ENCODE results near the gene ZFP30. TPM values are rescaled to one million over a fixed set of nuclear protein-coding genes. Genes with fewer than 3 reads are reported as not detected.
A peak's percentile ranks its signal among the peaks of the same experiment; 100 is the strongest.
"Not testable (repeated sequence)": the region's sequence is repeated elsewhere in the genome, so short reads cannot be mapped to it uniquely, and the experiment has no call there.

The ZFP30 gene
- total RNA-seq, 1 donor from 2014 or later: 15.0 TPM

DNA sequence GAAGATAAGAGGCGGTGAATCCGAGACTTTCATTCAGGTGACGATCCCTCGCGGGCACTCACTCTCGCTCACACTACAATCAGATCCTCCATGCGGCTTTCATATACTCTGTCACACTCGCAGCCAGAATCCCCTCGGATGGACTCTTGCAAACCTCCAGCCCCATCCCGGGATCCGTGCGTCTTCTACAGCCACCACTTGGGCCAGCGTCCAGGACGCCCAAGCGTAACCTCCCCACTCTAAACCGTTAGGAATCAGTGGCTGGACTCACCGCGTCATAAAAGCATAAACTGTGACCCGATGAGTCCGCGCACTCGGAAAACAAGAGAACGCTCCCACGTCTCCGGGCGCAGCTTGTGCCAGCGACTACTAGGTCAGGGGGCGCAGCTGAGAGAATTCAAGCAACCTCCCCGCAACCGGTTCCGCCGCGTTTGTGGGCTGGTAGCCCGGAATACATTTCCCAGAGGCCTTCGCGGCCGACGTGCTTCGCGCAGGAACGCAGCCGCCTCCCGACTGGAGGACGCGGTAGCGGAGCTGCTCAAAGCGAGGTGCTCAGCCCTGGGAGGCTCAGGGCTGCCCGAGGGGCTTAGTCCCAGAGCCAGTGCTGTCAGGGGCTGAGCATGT is 36.7 kb upstream of the ZFP30 start:
- Histone ChIP-seq H3K27me3 (ENCODE audit: control insufficient read depth, insufficient read depth, low read length) (no peaks in the 10 kb centered on the region), H3K36me3 (ENCODE audit: control insufficient read depth, insufficient read depth, low read length) (peaks cover 2% of the 10 kb centered on the region), H3K4me3 (ENCODE audit: low read depth, low read length) (peak overlapping the region; percentile 47)
- DNase-seq (ENCODE audit: low read depth) (peak; percentile 48), FAIRE-seq (no peak)
- TF ChIP-seq, protein P1, sequence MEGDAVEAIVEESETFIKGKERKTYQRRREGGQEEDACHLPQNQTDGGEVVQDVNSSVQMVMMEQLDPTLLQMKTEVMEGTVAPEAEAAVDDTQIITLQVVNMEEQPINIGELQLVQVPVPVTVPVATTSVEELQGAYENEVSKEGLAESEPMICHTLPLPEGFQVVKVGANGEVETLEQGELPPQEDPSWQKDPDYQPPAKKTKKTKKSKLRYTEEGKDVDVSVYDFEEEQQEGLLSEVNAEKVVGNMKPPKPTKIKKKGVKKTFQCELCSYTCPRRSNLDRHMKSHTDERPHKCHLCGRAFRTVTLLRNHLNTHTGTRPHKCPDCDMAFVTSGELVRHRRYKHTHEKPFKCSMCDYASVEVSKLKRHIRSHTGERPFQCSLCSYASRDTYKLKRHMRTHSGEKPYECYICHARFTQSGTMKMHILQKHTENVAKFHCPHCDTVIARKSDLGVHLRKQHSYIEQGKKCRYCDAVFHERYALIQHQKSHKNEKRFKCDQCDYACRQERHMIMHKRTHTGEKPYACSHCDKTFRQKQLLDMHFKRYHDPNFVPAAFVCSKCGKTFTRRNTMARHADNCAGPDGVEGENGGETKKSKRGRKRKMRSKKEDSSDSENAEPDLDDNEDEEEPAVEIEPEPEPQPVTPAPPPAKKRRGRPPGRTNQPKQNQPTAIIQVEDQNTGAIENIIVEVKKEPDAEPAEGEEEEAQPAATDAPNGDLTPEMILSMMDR (IDR thresholded peaks at IDR 0.05; ENCODE audit: insufficient read depth, low read length, severe bottlenecking): no peak

DNA sequence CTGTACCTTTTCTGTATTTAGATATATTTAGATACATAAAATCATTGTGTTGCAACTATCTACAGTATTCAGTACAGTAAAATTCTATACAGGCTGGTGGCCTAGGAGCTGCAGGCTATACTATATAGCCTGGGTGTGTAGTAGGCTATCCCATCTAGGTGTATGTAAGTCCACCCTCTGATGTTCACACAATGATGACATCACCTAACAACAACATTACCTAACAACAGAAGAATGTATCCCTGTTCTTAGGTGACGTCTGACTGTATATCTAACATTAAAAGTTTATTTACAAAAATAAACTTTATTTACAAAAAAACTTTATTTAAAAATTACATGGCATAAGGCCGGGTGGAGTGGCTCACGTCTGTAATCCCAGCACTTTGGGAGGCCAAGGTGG is 28.3 kb upstream of the ZFP30 start:
- FAIRE-seq: no peak
- no peaks in the 10 kb centered on the region for H3K27me3 ChIP-seq (ENCODE audit: control insufficient read depth, insufficient read depth, low read length)
- no peak overlapping the region for H3K4me3 ChIP-seq (ENCODE audit: low read depth, low read length)
- no peak for DNase-seq (ENCODE audit: low read depth)
- no peaks in the 10 kb centered on the region for H3K36me3 ChIP-seq (ENCODE audit: control insufficient read depth, insufficient read depth, low read length)
- TF ChIP-seq, protein P1 (IDR thresholded peaks at IDR 0.05; ENCODE audit: insufficient read depth, low read length, severe bottlenecking): no peak

DNA sequence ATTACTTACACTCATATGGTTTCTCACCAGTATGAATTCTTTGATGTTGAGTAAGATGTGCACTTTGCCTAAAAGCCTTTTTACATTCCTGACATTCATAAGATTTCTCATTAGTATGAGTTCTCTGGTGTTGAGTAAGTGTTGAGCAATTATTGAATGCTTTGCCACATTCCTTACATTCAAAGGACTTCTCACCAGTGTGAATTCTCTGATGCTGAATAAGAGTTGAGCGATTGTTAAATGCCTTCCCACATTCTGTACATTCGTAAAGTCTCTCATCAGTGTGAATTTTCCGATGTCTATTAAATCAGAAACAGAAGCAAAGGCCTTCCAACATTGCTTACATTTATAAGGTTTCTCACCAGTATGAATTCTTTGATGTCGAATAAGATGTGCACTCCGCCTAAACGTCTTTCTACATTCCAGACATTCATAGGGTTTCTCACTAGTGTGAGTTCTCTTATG is 14.2 kb upstream of the ZFP30 start:
- DNase-seq (ENCODE audit: low read depth) (no peak), FAIRE-seq (no peak)
- no peak overlapping the region for H3K4me3 ChIP-seq (ENCODE audit: low read depth, low read length)
- H3K27me3 ChIP-seq (ENCODE audit: control insufficient read depth, insufficient read depth, low read length): no peaks in the 10 kb centered on the region
- TF ChIP-seq, protein P1 (IDR thresholded peaks at IDR 0.05; ENCODE audit: insufficient read depth, low read length, severe bottlenecking): no peak
- no peaks in the 10 kb centered on the region for H3K36me3 ChIP-seq (ENCODE audit: control insufficient read depth, insufficient read depth, low read length)

DNA sequence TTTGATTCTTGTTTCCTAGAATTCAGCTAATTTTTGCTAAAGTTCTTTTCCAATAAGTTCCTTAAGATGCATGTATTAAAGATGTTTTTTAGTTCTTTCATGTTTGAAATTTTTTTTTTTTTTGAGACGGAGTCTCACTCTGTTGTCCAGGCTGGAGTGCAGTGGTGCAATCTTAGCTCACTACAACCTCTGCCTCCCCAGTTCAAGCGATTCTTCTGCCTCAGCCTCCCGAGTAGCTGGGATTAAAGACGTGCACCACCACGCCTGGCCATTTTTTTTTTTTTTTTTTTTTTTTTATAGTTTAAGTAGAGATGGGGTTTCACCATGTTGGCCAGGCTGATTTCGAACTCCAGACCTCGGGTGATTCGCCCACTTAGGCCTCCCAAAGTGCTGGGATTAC is 1.9 kb upstream of the ZFP30 start:
- H3K27me3 ChIP-seq (ENCODE audit: control insufficient read depth, insufficient read depth, low read length); H3K36me3 ChIP-seq (ENCODE audit: control insufficient read depth, insufficient read depth, low read length); H3K4me3 ChIP-seq (ENCODE audit: low read depth, low read length); FAIRE-seq; DNase-seq (ENCODE audit: low read depth): not testable (repeated sequence)

DNA sequence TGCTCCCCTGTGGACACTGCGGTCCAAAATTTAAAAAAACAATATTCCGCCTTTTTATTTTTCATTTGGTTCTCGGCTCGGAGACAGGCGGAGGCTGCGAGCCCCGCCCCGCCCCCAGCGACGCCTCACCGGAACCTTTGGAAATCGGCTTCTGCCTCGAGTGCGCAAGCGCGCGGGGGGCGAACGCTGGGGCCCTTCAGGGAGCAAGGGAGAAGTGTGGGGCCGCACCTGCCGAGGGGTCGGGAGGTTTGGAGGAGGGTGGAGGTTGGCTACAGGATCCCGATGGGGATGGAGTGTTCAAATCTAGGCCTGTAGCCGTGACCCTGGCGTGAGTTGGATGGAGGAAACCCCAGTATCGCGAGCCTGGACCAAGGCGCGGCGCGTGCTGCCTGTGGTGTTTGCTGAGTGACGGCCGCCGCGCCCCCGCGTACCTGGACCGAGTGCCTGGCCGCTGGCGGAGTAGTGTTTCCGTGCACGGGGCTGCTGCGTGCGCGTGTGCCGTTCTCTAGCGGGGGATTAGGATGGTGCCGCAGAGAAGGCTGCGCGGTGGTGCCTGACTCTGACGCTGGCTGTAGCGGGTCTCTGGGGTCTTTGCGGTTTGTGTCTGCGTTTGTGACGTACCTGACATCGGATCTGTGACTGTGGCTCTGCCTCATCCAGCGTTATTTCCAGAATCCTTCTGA is 565 bp upstream of the ZFP30 start:
- peak overlapping the region; percentile 65 for H3K4me3 ChIP-seq (ENCODE audit: low read depth, low read length)
- DNase-seq (ENCODE audit: low read depth) (peak; percentile 72), FAIRE-seq (no peak)
- no peaks in the 10 kb centered on the region for H3K36me3 ChIP-seq (ENCODE audit: control insufficient read depth, insufficient read depth, low read length)
- H3K27me3 ChIP-seq (ENCODE audit: control insufficient read depth, insufficient read depth, low read length): no peaks in the 10 kb centered on the region
- TF ChIP-seq, protein P1 (IDR thresholded peaks at IDR 0.05; ENCODE audit: insufficient read depth, low read length, severe bottlenecking): no peak

DNA sequence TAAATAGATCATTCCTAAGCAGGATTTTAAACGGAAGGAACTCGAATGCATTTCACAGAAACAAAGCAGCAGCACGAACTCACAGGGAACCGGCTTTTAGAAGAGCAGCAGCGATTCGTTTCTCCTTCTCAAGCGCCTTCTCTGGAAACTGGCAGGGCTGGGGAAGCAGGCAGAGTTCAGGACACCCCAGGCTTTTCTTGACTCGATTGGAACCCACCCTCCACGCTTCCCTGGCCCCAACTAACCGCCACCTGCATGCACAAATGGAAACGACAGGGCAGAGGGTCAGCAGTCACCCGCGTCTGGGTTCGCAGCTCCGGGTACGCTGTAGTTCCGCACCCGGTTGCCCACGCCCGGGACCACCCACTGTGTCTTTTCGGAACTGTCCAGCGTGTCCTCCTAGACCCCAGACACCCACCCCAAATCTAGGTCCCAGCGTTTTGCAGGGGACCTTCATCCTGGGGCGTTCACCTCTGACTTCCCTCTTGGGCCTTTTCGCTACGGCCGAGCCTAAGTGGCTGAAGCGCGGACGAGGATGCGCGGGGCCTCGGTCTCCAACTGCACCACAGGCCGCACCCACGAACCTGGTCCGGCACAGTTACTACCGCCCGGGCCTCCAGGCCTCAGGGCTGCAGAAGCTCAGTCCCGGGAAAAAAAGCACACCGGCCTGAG is 500 bp downstream of the ZFP30 start:
- FAIRE-seq (no peak), DNase-seq (ENCODE audit: low read depth) (peak; percentile 17)
- Histone ChIP-seq H3K27me3 (ENCODE audit: control insufficient read depth, insufficient read depth, low read length) (no peaks in the 10 kb centered on the region), H3K4me3 (ENCODE audit: low read depth, low read length) (peak overlapping the region; percentile 65), H3K36me3 (ENCODE audit: control insufficient read depth, insufficient read depth, low read length) (no peaks in the 10 kb centered on the region)
- TF ChIP-seq, protein P1 (IDR thresholded peaks at IDR 0.05; ENCODE audit: insufficient read depth, low read length, severe bottlenecking): no peak
